HG02885 (cell line): ENCODE results near the gene COL9A3.

Source experiments
- ATAC-seq: cut with Tn5 transposase; IDR thresholded peaks from one replicate; pipeline ENCODE4 v1.9.1; 2021; ENCODE audit warnings: mild to moderate bottlenecking; ENCODE audit not compliant: unreplicated experiment, poor library complexity

Gene COL9A3

GRCh38 chr20:62888406-62888805, 71.6 kb downstream of the COL9A3 start:
- no peak for ATAC-seq

GRCh38 chr20:62888910-62889309, 72.1 kb downstream of the COL9A3 start:
- ATAC-seq: no peak

- ATAC-seq: no peak
Measured at GRCh38 chr20:62889411-62889810, 72.6 kb downstream of the COL9A3 start.

GRCh38 chr20:62889871-62890270, 73.0 kb downstream of the COL9A3 start:
- ATAC-seq: no peak

- ATAC-seq: no peak
Measured at GRCh38 chr20:62890444-62890843, 73.6 kb downstream of the COL9A3 start.
